ENCODE results near the gene NGF. TPM values are rescaled to one million over a fixed set of nuclear protein-coding genes. Genes with fewer than 3 reads are reported as not detected.

The NGF gene
- total RNA-seq, 2 donors from 2014 or later, result 1.1 to 1.4 TPM

DNA sequence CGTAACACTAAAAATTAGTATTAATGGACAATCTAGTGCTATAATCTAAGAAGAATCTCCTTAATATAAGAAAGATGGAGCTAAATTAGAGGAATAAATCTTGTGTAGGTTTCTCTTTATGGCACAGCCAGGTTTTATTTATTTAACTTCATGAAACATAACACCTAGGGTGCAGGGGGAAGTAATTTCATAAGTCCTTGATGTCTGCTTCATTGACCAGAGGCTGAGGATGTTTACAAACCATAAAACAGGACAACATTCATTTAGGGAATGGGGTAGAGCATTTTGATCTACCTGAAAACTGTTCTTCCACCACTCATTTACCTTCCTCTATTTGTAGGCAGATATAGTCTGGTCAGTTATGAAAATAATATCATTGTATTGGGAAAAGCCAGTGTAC, 95.5 kb downstream of the NGF start:
- Histone ChIP-seq H3K36me3 (no peaks in the 10 kb centered on the region), H3K9me3 (no peaks in the 10 kb centered on the region), H3K27me3 (replicated peaks; ENCODE audit: insufficient read depth) (no peaks in the 10 kb centered on the region), H3K4me1 (replicated peaks) (no peaks in the 10 kb centered on the region), H3K27ac (no peak overlapping the region), H3K4me3 (no peak overlapping the region)
- TF ChIP-seq, protein P1, sequence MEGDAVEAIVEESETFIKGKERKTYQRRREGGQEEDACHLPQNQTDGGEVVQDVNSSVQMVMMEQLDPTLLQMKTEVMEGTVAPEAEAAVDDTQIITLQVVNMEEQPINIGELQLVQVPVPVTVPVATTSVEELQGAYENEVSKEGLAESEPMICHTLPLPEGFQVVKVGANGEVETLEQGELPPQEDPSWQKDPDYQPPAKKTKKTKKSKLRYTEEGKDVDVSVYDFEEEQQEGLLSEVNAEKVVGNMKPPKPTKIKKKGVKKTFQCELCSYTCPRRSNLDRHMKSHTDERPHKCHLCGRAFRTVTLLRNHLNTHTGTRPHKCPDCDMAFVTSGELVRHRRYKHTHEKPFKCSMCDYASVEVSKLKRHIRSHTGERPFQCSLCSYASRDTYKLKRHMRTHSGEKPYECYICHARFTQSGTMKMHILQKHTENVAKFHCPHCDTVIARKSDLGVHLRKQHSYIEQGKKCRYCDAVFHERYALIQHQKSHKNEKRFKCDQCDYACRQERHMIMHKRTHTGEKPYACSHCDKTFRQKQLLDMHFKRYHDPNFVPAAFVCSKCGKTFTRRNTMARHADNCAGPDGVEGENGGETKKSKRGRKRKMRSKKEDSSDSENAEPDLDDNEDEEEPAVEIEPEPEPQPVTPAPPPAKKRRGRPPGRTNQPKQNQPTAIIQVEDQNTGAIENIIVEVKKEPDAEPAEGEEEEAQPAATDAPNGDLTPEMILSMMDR (IDR thresholded peaks at IDR 0.05), result no peak
- no peak for TF ChIP-seq POLR2A (IDR thresholded peaks at IDR 0.05)
- no peak for TF ChIP-seq POLR2AphosphoS5 (IDR thresholded peaks at IDR 0.05)
- DNase-seq (ENCODE audit: low spot score), result no peak
- intact Hi-C loops (cut with DNase I), result no loop called here
- 96% methylated on average over 1 of the region's 1 CpG for WGBS

DNA sequence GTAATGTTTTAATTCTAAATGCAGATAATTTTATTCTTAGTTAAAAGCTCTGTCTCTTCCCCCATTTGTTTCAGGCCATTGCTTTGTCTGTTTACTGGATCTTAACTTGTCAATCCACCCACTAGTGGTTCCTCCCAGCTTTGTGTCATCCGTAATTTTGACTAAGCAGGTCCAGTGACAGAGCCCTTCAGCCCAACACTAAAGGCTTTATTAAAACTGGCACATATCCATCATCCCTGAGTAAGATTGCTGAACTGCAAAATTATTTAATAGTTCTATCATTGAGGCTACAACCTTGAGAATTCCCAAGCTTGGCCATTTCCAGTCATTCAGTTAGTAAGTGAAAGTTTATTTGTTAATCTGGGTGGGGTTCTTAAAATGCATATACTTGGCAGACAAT, 96.7 kb downstream of the NGF start:
- WGBS, result 89% methylated on average over 1 of the region's 1 CpG
- Histone ChIP-seq H3K36me3 (no peaks in the 10 kb centered on the region), H3K4me1 (replicated peaks) (no peaks in the 10 kb centered on the region), H3K4me3 (no peak overlapping the region), H3K27me3 (replicated peaks; ENCODE audit: insufficient read depth) (no peaks in the 10 kb centered on the region), H3K9me3 (no peaks in the 10 kb centered on the region), H3K27ac (no peak overlapping the region)
- TF ChIP-seq, protein P1 (IDR thresholded peaks at IDR 0.05), result no peak
- TF ChIP-seq POLR2A (IDR thresholded peaks at IDR 0.05) (no peak), POLR2AphosphoS5 (IDR thresholded peaks at IDR 0.05) (no peak)
- DNase-seq (ENCODE audit: low spot score), result no peak
- intact Hi-C loops (cut with DNase I), result no loop called here

DNA sequence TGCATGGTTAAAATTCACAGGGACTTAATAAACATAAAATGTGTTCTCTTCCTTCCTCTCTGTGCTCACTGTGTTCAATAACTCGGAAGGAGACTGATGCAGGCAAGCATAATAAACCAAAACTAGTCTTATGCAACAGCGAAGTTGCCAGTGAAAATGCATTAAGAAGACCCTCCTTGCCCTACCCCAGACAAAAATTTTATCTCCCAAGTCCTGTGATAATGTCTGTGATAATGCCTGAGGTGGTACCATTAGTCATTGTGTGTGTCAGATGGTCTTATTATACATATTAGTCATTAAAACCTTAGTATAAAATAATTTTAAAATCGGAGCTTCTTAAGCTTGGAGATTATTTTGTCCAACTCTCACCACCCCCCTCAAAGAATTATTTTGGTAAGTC, 97.8 kb downstream of the NGF start:
- H3K4me3 ChIP-seq, result no peak overlapping the region
- intact Hi-C loops (cut with DNase I), result no loop called here
- WGBS, result 71% methylated on average over 3 of the region's 3 CpGs
- H3K9me3 ChIP-seq, result no peaks in the 10 kb centered on the region
- H3K27me3 ChIP-seq (replicated peaks; ENCODE audit: insufficient read depth), result no peaks in the 10 kb centered on the region
- H3K36me3 ChIP-seq, result no peaks in the 10 kb centered on the region
- TF ChIP-seq, protein P1 (IDR thresholded peaks at IDR 0.05), result no peak
- TF ChIP-seq POLR2AphosphoS5 (IDR thresholded peaks at IDR 0.05) (no peak), POLR2A (IDR thresholded peaks at IDR 0.05) (no peak)
- H3K4me1 ChIP-seq (replicated peaks), result no peaks in the 10 kb centered on the region
- DNase-seq (ENCODE audit: low spot score), result no peak
- no peak overlapping the region for H3K27ac ChIP-seq

DNA sequence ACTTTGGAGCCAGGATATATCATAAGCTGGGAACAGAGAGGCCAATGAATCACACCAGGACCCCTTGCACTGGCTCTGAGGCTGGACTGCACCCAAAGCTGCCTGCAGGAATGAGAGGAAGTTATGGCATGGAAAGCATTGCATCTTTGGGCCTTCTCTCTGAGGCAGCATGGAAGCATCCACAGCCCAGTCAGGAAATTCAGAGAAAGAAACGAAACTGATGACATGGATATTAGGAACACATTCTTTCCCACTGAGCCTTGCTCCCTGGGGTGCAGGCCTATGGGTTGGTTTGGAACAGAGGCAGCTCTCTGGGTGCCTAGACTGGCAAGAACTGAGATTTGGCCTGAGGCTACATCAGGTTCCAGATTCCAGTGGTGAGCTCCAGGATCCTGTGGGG, 98.6 kb downstream of the NGF start:
- no peak for TF ChIP-seq POLR2AphosphoS5 (IDR thresholded peaks at IDR 0.05)
- TF ChIP-seq POLR2A (IDR thresholded peaks at IDR 0.05), result no peak
- TF ChIP-seq, protein P1 (IDR thresholded peaks at IDR 0.05), result no peak
- no peak for DNase-seq (ENCODE audit: low spot score)
- 100% methylated on average over 1 of the region's 1 CpG for WGBS
- no peaks in the 10 kb centered on the region for H3K27me3 ChIP-seq (replicated peaks; ENCODE audit: insufficient read depth)
- no peak overlapping the region for H3K4me3 ChIP-seq
- no peaks in the 10 kb centered on the region for H3K9me3 ChIP-seq
- intact Hi-C loops (cut with DNase I), result no loop called here
- H3K4me1 ChIP-seq (replicated peaks), result no peaks in the 10 kb centered on the region
- no peak overlapping the region for H3K27ac ChIP-seq
- no peaks in the 10 kb centered on the region for H3K36me3 ChIP-seq

DNA sequence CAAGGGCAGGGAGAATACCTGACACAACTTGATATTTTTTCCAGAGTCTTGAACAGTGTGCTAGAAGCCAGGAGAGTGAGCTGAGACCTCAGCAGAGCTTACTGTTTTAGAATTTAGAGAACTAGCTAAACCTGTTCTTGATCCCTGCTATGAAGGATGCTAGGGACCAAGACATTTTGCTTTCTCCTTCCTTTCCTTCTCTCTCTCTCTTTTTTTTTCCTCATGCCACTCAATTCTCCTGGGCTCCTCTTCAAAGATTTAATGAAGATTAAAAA, 99.0 kb downstream of the NGF start:
- no peaks in the 10 kb centered on the region for H3K4me1 ChIP-seq (replicated peaks)
- H3K4me3 ChIP-seq, result no peak overlapping the region
- H3K27ac ChIP-seq, result no peak overlapping the region
- no peak for TF ChIP-seq POLR2AphosphoS5 (IDR thresholded peaks at IDR 0.05)
- TF ChIP-seq, protein P1 (IDR thresholded peaks at IDR 0.05), result no peak
- TF ChIP-seq POLR2A (IDR thresholded peaks at IDR 0.05), result no peak
- intact Hi-C loops (cut with DNase I), result no loop called here
- no peak for DNase-seq (ENCODE audit: low spot score)
- H3K9me3 ChIP-seq, result no peaks in the 10 kb centered on the region
- H3K27me3 ChIP-seq (replicated peaks; ENCODE audit: insufficient read depth), result no peaks in the 10 kb centered on the region
- H3K36me3 ChIP-seq, result no peaks in the 10 kb centered on the region

Measured in prostate gland (tissue), 2 donors.